HG03378 (cell line): ENCODE measurements around the gene ROBO2.

ENCODE experiments used
- ATAC-seq: cut with Tn5 transposase; IDR thresholded peaks from one replicate; pipeline ENCODE4 v1.9.1; 2021; ENCODE audit warnings: mild to moderate bottlenecking, moderate library complexity; ENCODE audit not compliant: unreplicated experiment

Gene ROBO2

GRCh38 chr3:77325280-77325679, 285.4 kb downstream of the ROBO2 start:
- no peak for ATAC-seq

GRCh38 chr3:77325702-77326101, 285.8 kb downstream of the ROBO2 start:
- ATAC-seq, result no peak

GRCh38 chr3:77326586-77326985, 286.7 kb downstream of the ROBO2 start:
- no peak for ATAC-seq

- no peak for ATAC-seq
These were observed 288.8 kb downstream of the ROBO2 start for GRCh38 chr3:77328690-77329089.

- ATAC-seq, result no peak
These were observed 289.2 kb downstream of the ROBO2 start for GRCh38 chr3:77329116-77329515.

- ATAC-seq, result no peak
These were observed 298.3 kb downstream of the ROBO2 start for GRCh38 chr3:77338195-77338594.

GRCh38 chr3:77342027-77342426, 302.1 kb downstream of the ROBO2 start:
- no peak for ATAC-seq

GRCh38 chr3:77342688-77343087, 302.8 kb downstream of the ROBO2 start:
- ATAC-seq, result no peak

- ATAC-seq, result no peak
These were observed 305.1 kb downstream of the ROBO2 start for GRCh38 chr3:77345009-77345408.

- no peak for ATAC-seq
These were observed 308.5 kb downstream of the ROBO2 start for GRCh38 chr3:77348244-77348855.

- ATAC-seq, result no peak
These were observed 315.1 kb downstream of the ROBO2 start for GRCh38 chr3:77354958-77355357.

- ATAC-seq, result no peak
These were observed 323.0 kb downstream of the ROBO2 start for GRCh38 chr3:77362936-77363335.

- ATAC-seq, result no peak
These were observed 325.3 kb downstream of the ROBO2 start for GRCh38 chr3:77365152-77365551.

- no peak for ATAC-seq
These were observed 330.5 kb downstream of the ROBO2 start for GRCh38 chr3:77370413-77370812.

- ATAC-seq, result no peak
These were observed 332.1 kb downstream of the ROBO2 start for GRCh38 chr3:77372018-77372417.

GRCh38 chr3:77372634-77373346, 332.9 kb downstream of the ROBO2 start:
- ATAC-seq, result no peak

GRCh38 chr3:77373619-77374018, 333.7 kb downstream of the ROBO2 start:
- no peak for ATAC-seq

- no peak for ATAC-seq
These were observed 336.6 kb downstream of the ROBO2 start for GRCh38 chr3:77376511-77376910.

- ATAC-seq, result no peak
These were observed 337.8 kb downstream of the ROBO2 start for GRCh38 chr3:77377717-77378116.

GRCh38 chr3:77380136-77380535, 340.2 kb downstream of the ROBO2 start:
- no peak for ATAC-seq

GRCh38 chr3:77381431-77381830, 341.5 kb downstream of the ROBO2 start:
- no peak for ATAC-seq

GRCh38 chr3:77392181-77392580, 352.3 kb downstream of the ROBO2 start:
- no peak for ATAC-seq

GRCh38 chr3:77394046-77394445, 354.1 kb downstream of the ROBO2 start:
- no peak for ATAC-seq
